IPS DF 6.9 (cell line): ENCODE measurements around the gene FGF18.
"Not testable (repeated sequence)": the region's sequence is repeated elsewhere in the genome, so short reads cannot be mapped to it uniquely, and the experiment has no call there.

Experiments used
- DNase-seq: peaks from one replicate; pipeline ENCODE4 v3.0.0-alpha.2; 2013; ENCODE audit warnings: low read depth, low spot score
- H3K27ac ChIP-seq: one replicate; pipeline ENCODE4 v1.5.1; 2013; ENCODE audit warnings: low read length, control low read depth
- H3K27me3 ChIP-seq: 2 replicates; pipeline ENCODE4 v1.6.1; 2013; ENCODE audit warnings: mild to moderate bottlenecking, low read length; ENCODE audit not compliant: control insufficient read depth, insufficient read depth
- H3K36me3 ChIP-seq: 2 replicates; pipeline ENCODE4 v1.6.1; 2013; ENCODE audit warnings: low read length; ENCODE audit not compliant: control insufficient read depth, insufficient read depth
- H3K4me1 ChIP-seq: 2 replicates; pipeline ENCODE4 v1.6.1; 2013; ENCODE audit warnings: low read length; ENCODE audit not compliant: control insufficient read depth, insufficient read depth
- H3K4me3 ChIP-seq: 2 replicates; pipeline ENCODE4 v1.5.1; 2013; ENCODE audit warnings: mild to moderate bottlenecking, low read length
- H3K9me3 ChIP-seq: 2 replicates; pipeline ENCODE4 v1.6.1; 2013; ENCODE audit warnings: low read length, inconsistent platforms; ENCODE audit not compliant: control insufficient read depth, insufficient read depth
- WGBS: extraction: QIAGEN DNeasy Blood & Tissue Kit; methylation state at CpG from one replicate; pipeline ENCODE4 v1.1.7; 2013; ENCODE audit warnings: mixed read lengths, missing lambda C conversion rate; ENCODE audit not compliant: insufficient read length, insufficient coverage; 5-methylcytosine and 5-hydroxymethylcytosine counted together

FGF18 gene

GRCh38 chr5:171418982-171419687 lies at the start of gene FGF18:
TSS of gene FGF18 (plus strand) at chr5:171419647. CDS start at chr5:171420200, 553 bp downstream.
- Histone ChIP-seq H3K27ac (no peak within 1 kb of the TSS), H3K9me3 (no peaks in the 10 kb centered on the region), H3K27me3 (peaks cover 19% of the 10 kb centered on the region; the same call in 1 of the 2 replicates), H3K4me3 (peak within 1 kb of the TSS; percentile 69; the same call in 1 of the 2 replicates), H3K36me3 (no peaks in the 10 kb centered on the region), H3K4me1 (peaks cover 4% of the 10 kb centered on the region; the same call in 1 of the 2 replicates)
- no peak for DNase-seq
- no CpG with 5 or more reads among the region's 74 CpGs for WGBS

GRCh38 chr5:171369898-171370297 lies 49.5 kb upstream of the FGF18 start:
- no peak overlapping the region for H3K27ac ChIP-seq
- H3K36me3 ChIP-seq: no peaks in the 10 kb centered on the region
- no peaks in the 10 kb centered on the region for H3K9me3 ChIP-seq
- no peak for DNase-seq
- WGBS: no CpG with 5 or more reads among the region's 4 CpGs
- no peak overlapping the region for H3K4me3 ChIP-seq
- H3K4me1 ChIP-seq: no peaks in the 10 kb centered on the region
- no peaks in the 10 kb centered on the region for H3K27me3 ChIP-seq

GRCh38 chr5:171370881-171371280 lies 48.6 kb upstream of the FGF18 start:
- not testable (repeated sequence) for H3K27me3 ChIP-seq, H3K4me3 ChIP-seq, H3K27ac ChIP-seq, H3K9me3 ChIP-seq, H3K36me3 ChIP-seq, H3K4me1 ChIP-seq, DNase-seq
- WGBS: no CpG with 5 or more reads among the region's 10 CpGs

- no peaks in the 10 kb centered on the region for H3K36me3 ChIP-seq
- DNase-seq: no peak
- H3K9me3 ChIP-seq: no peaks in the 10 kb centered on the region
- H3K27me3 ChIP-seq: no peaks in the 10 kb centered on the region
- H3K27ac ChIP-seq: no peak overlapping the region
- no peaks in the 10 kb centered on the region for H3K4me1 ChIP-seq
- WGBS: no CpG with 5 or more reads among the region's 13 CpGs
- H3K4me3 ChIP-seq: no peak overlapping the region
Observed at GRCh38 chr5:171371326-171371725, 48.1 kb upstream of the FGF18 start.

- Histone ChIP-seq H3K27ac (no peak overlapping the region), H3K9me3 (no peaks in the 10 kb centered on the region), H3K36me3 (no peaks in the 10 kb centered on the region), H3K4me3 (no peak overlapping the region), H3K27me3 (no peaks in the 10 kb centered on the region; the same call in 1 of the 2 replicates), H3K4me1 (no peaks in the 10 kb centered on the region)
- WGBS: no CpG with 5 or more reads among the region's 7 CpGs
- no peak for DNase-seq
Observed at GRCh38 chr5:171379961-171380360, 39.5 kb upstream of the FGF18 start.

GRCh38 chr5:171384416-171384815 lies 35.0 kb upstream of the FGF18 start:
- H3K9me3 ChIP-seq, H3K4me3 ChIP-seq, DNase-seq, H3K4me1 ChIP-seq, H3K27ac ChIP-seq, H3K36me3 ChIP-seq, H3K27me3 ChIP-seq: not testable (repeated sequence)
- WGBS: no CpG with 5 or more reads among the region's 9 CpGs

- no CpG with 5 or more reads among the region's 3 CpGs for WGBS
- H3K27ac ChIP-seq, H3K36me3 ChIP-seq, H3K9me3 ChIP-seq, DNase-seq, H3K4me3 ChIP-seq, H3K27me3 ChIP-seq, H3K4me1 ChIP-seq: not testable (repeated sequence)
Observed at GRCh38 chr5:171384999-171385398, 34.4 kb upstream of the FGF18 start.

- Histone ChIP-seq H3K27ac (no peak overlapping the region), H3K4me1 (no peaks in the 10 kb centered on the region; the same call in 1 of the 2 replicates), H3K27me3 (no peaks in the 10 kb centered on the region; the same call in 1 of the 2 replicates), H3K9me3 (no peaks in the 10 kb centered on the region), H3K4me3 (no peak overlapping the region), H3K36me3 (peaks cover 5% of the 10 kb centered on the region; the same call in 1 of the 2 replicates)
- WGBS: no CpG with 5 or more reads among the region's 25 CpGs
- DNase-seq: no peak
Observed at GRCh38 chr5:171386006-171386671, 33.3 kb upstream of the FGF18 start.

- WGBS: no CpG with 5 or more reads among the region's 20 CpGs
- Histone ChIP-seq H3K27ac (no peak overlapping the region), H3K9me3 (no peaks in the 10 kb centered on the region), H3K4me1 (no peaks in the 10 kb centered on the region; the same call in 1 of the 2 replicates), H3K4me3 (peak overlapping the region; percentile 92; the same call in 1 of the 2 replicates), H3K36me3 (peaks cover 10% of the 10 kb centered on the region; the same call in 1 of the 2 replicates), H3K27me3 (no peaks in the 10 kb centered on the region; the same call in 1 of the 2 replicates)
- DNase-seq: no peak
Observed at GRCh38 chr5:171386861-171387344, 32.5 kb upstream of the FGF18 start.

- Histone ChIP-seq H3K4me3 (peak within 1 kb of the TSS; percentile 92), H3K27ac (no peak within 1 kb of the TSS), H3K9me3 (no peaks in the 10 kb centered on the region), H3K36me3 (peaks cover 14% of the 10 kb centered on the region; the same call in 1 of the 2 replicates), H3K27me3 (no peaks in the 10 kb centered on the region; the same call in 1 of the 2 replicates), H3K4me1 (no peaks in the 10 kb centered on the region; the same call in 1 of the 2 replicates)
- DNase-seq: peak; percentile 96
- no CpG with 5 or more reads among the region's 56 CpGs for WGBS
Observed at GRCh38 chr5:171387345-171387969, 32.0 kb upstream of the FGF18 start, which contains the start of gene NPM1. TSS of gene NPM1 (plus strand) at chr5:171387849. CDS start at chr5:171387949, 100 bp downstream.
